ENCODE data around the gene CABYR.
"Not testable (repeated sequence)": the region's sequence is repeated elsewhere in the genome, so short reads cannot be mapped to it uniquely, and the experiment has no call there.

Gene CABYR

DNA sequence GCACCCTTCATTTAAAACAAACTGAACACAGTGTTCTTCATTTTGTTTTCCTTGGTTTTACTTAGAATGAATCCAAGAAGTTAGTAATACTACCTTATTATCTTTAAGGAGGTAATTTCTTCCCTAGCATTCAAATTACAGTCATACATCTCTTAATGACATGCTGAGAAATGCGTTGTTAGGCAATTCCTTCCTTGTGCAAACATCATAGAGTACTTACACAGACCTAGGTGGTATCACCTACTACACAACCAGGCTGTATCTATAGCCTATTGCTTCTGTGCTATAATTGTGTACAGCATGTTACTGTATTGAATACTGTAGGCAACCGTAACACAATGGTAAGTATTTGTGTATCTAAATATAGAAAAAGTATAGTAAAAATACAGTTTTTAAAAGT is 8.4 kb upstream of the CABYR start:
- DNase-seq = no peak

- DNase-seq = no peak
Measured at GRCh38 chr18:24136967-24137373, 1.9 kb upstream of the CABYR start.

- DNase-seq = no peak
Measured at GRCh38 chr18:24138409-24138788, 463 bp upstream of the CABYR start.

DNA sequence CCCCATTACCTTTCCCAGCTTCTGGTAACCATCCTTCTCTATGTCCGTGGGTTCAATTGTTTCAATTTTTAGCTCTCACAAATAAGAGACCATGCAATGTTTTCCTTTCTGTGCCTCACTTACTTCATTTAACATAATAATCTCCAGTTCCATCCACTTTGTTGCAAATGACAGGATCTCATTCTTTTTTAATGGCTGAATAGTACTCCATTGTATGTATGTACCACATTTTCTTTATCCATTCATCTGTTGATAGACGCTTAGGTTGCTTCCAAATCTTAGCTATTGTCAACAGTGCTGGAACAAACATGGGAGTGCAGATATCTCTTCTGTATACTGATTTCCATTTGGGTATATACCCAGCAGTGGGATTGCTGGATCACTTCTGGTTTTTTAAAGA is 1.8 kb downstream of the CABYR start:
- DNase-seq = no peak

GRCh38 chr18:24142376-24142775 is 3.5 kb downstream of the CABYR start:
- DNase-seq = no peak

- DNase-seq = not testable (repeated sequence)
Measured at GRCh38 chr18:24149591-24149990, 10.7 kb downstream of the CABYR start.

DNA sequence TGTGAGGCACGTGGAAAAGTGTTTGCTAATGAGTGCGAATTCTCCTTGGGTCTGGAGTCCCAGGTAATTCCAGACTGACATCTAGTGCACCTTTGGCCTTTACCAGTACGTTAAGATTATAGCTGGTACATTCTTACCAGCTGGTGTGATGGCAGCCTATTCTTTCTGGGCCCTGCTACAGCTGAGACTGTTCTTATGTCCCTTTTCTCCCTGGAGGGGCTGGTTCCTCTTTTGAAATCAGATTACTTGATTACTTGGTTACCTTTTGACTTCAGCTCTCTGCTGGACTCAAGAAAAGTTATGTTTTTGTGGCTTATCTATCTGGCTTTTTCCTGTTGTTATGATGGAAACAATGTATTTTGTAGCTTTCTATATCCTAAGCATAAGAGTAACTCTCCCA is 14.5 kb downstream of the CABYR start:
- DNase-seq = no peak

GRCh38 chr18:24157855-24158254 is 19.0 kb downstream of the CABYR start:
- DNase-seq = no peak

- DNase-seq = no peak
Measured at GRCh38 chr18:24160086-24160485, 21.2 kb downstream of the CABYR start.

GRCh38 chr18:24161304-24161703 is 22.4 kb downstream of the CABYR start:
- DNase-seq = no peak

DNA sequence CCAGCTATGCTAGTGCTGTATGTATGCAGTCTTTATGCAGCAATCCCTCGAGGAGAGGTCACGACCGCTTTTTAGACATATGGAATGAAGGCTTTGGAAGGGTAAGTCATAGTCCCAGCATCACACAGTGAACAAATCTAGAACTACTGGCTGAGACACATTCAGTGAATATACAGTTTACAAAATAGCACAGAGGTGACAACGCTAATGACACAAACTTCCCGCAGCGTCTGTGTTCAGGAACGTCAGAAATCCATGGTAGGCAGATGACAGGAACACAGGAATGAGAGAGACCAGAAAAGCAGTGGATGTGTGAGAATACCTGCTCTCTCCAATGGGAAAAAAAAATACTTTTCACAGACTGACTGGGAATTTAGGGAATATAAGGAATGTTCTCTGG is 29.6 kb downstream of the CABYR start:
- no peak for DNase-seq

GRCh38 chr18:24170360-24170759 is 31.5 kb downstream of the CABYR start:
- no peak for DNase-seq

DNA sequence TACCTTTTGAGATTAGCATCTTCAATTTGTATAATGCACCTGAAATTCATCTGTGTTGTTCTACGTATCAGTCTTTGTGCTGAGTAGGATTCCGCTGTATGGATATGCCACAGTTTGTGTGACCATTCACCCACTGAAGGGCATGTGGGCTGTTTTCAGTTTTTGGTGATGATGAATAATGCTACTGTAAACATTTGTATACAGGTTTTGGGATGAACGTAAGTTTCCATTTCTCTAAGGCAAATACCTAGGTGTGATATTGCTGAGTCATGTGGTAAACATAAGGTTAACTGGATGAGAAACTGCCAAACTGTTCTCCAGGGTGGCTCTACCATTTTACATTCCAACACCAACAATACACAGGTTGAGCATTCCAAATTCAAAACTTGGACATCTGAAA is 35.1 kb downstream of the CABYR start:
- DNase-seq = no peak

DNA sequence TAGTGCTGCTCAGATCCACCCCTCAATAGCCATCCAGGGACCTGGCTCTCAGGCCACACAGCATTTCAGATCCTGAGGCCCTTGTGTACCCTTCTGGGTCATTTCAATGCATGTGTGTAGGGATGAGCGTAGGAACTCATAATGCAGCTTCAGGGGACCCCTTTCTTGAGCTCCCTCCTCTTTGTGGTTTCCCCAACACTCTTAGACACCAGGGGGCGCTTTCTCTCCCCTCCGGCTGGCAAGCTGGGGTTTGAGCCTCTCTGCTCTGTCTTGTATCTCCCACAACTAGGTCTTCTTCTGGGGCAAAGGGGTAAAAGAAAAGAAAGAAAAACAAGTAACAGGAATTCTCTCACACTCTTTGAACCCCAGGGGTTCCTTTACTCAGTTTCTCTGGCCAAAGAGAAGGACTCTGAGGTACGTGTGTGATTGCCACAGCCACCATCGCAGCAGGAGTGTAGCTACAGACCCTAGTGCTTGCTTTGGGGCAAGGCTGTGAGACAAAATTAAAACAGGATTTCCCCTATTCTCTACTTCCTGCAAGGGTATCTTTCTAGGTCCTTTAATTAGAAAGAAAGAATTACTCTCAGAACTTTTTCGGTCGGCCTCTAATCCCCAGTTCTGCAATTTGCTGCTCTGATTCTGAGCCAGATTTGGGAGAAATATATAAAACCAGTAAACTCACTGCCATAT is 38.0 kb downstream of the CABYR start:
- peak; percentile 48 for DNase-seq

DNA sequence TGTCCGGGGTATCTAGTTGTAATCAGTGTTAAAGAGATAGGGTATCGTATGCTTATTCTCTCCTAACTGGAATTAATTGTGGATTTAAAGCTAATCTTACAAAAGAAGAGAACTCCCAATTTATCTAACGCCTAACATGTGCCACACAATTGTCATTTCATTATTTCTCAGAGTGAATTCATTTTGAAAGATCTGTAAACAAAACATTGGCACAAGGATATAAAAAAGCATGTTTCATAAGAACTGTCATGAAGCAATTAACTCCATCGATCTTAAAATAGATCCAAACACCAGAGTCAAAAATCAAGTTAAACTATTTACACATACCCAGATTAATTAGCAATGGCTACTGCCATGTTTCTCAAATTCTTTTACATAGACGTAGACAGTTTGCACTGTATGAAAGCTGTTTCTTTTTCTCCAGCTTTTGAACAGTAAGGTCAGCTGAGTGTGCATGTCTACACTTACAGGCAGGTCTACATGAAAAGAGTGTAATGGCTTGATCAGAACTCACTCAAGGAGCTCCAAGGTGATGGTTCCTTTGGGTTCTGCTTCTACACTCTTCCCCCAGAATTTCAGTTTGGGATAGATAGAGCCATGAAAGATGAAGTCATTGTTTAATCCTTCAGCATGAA is 38.8 kb downstream of the CABYR start:
- DNase-seq = no peak

GRCh38 chr18:24180048-24180447 is 41.2 kb downstream of the CABYR start:
- DNase-seq = no peak

GRCh38 chr18:24181806-24182205 is 42.9 kb downstream of the CABYR start:
- DNase-seq = no peak

GRCh38 chr18:24185805-24186204 is 46.9 kb downstream of the CABYR start:
- DNase-seq = no peak

- DNase-seq = no peak
Measured at GRCh38 chr18:24187049-24187448, 48.2 kb downstream of the CABYR start.

DNA sequence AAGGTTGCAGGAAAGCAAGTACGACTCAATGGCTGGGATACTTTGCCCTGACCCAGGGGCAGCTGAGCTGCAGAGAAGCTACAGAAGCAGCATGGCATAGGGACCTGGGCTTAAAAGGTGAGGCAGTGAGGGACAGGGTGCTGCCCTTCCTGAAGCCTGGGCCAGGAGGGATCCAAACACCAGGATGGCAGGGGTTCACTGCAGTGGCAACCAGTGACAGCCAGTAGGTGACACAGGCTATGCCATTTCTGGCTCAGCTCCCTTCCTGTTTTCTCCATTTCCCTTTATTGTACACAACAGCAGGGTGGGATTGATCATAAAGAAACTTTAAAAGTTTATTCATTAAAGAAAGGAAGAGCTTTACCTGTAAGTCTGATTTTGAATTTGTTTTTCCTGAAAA is 48.8 kb downstream of the CABYR start:
- no peak for DNase-seq

GRCh38 chr18:24188120-24188519 is 49.3 kb downstream of the CABYR start:
- DNase-seq = no peak

DNA sequence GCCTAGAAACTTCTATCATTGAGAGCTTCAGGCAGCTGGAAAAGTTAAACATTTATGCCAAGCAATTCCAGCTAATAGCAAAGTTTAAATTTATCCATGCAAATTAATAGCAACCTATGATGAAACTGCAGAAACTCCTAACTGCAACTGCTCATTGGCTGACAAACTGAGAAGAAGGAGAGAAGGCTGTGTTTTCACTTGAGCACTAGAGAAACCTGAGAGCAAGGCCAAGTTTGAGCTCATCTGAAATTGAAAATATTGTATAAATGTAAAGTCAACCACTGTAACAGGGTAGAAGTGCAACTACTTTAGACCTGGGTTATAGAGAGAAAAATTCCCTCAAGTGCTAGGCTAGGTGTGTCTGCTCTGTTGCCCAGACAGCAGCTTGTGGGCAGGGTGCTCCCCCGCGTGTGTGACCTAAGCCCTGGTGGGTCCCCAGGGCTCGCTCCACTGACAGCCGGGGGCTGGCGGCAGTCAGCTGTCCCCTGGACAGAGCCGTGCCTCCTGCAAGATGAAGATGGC is 50.2 kb downstream of the CABYR start:
- no peak for DNase-seq

GRCh38 chr18:24189664-24190346 is 50.9 kb downstream of the CABYR start:
- DNase-seq = no peak

GRCh38 chr18:24190590-24190989 is 51.7 kb downstream of the CABYR start:
- no peak for DNase-seq
